ENCODE results near the gene IPO8. TPM values are rescaled to one million over a fixed set of nuclear protein-coding genes. Genes with fewer than 3 reads are reported as not detected.

The IPO8 gene
- total RNA-seq, 4 donors from 2014 or later: 17.0 to 29.2 (median 21.3) TPM

- intact Hi-C loops (cut with DNase I; ENCODE audit: low total_unique reads): no loop called here
- no peak for TF ChIP-seq POLR2A (IDR thresholded peaks at IDR 0.05)
- DNase-seq (ENCODE audit: low spot score in 2 of 2): no peak
- no peak overlapping the region for H3K4me3 ChIP-seq (ENCODE audit: low read depth, poor library complexity, severe bottlenecking)
- WGBS, 2 donors: 85 to 97% methylated on average over 2 of the region's 2 CpGs
These were observed 8.2 kb downstream of the IPO8 start for GRCh38 chr12:30687265-30687986.

GRCh38 chr12:30679241-30679640, 16.4 kb downstream of the IPO8 start:
- WGBS, 2 donors: 78 to 87% methylated on average over 1 of the region's 1 CpG
- DNase-seq (ENCODE audit: low spot score in 2 of 2): no peak
- no peak overlapping the region for H3K4me3 ChIP-seq (ENCODE audit: low read depth, poor library complexity, severe bottlenecking)
- intact Hi-C loops (cut with DNase I; ENCODE audit: low total_unique reads): no loop called here
- TF ChIP-seq CTCF (IDR thresholded peaks at IDR 0.05) (no peak), POLR2A (IDR thresholded peaks at IDR 0.05) (no peak)

GRCh38 chr12:30678221-30678620, 17.4 kb downstream of the IPO8 start:
- DNase-seq (ENCODE audit: low spot score in 2 of 2): no peak
- TF ChIP-seq CTCF (IDR thresholded peaks at IDR 0.05) (no peak), POLR2A (IDR thresholded peaks at IDR 0.05) (no peak)
- intact Hi-C loops (cut with DNase I; ENCODE audit: low total_unique reads): no loop called here
- no peak overlapping the region for H3K4me3 ChIP-seq (ENCODE audit: low read depth, poor library complexity, severe bottlenecking)
- 85 to 88% methylated on average over 1 of the region's 1 CpG for WGBS, 2 donors

GRCh38 chr12:30661210-30661609, 34.5 kb downstream of the IPO8 start:
- no peak for DNase-seq (ENCODE audit: low spot score in 2 of 2)
- 83 to 95% methylated on average over 4 of the region's 4 CpGs for WGBS, 2 donors
- intact Hi-C loops (cut with DNase I; ENCODE audit: low total_unique reads): no loop called here
- no peak for TF ChIP-seq CTCF (IDR thresholded peaks at IDR 0.05)
- no peak for TF ChIP-seq POLR2A (IDR thresholded peaks at IDR 0.05)
- H3K4me3 ChIP-seq (ENCODE audit: low read depth, poor library complexity, severe bottlenecking): no peak overlapping the region

- WGBS, 2 donors: 98 to 100% methylated on average over 1 of the region's 1 CpG
- TF ChIP-seq POLR2A (IDR thresholded peaks at IDR 0.05) (no peak), CTCF (IDR thresholded peaks at IDR 0.05) (no peak)
- H3K4me3 ChIP-seq (ENCODE audit: low read depth, poor library complexity, severe bottlenecking): no peak overlapping the region
- intact Hi-C loops (cut with DNase I; ENCODE audit: low total_unique reads): no loop called here
- DNase-seq (ENCODE audit: low spot score in 2 of 2): no peak
These were observed 43.5 kb downstream of the IPO8 start for GRCh38 chr12:30652034-30652696.

GRCh38 chr12:30646821-30647220, 48.8 kb downstream of the IPO8 start:
- no peak for TF ChIP-seq CTCF (IDR thresholded peaks at IDR 0.05)
- no peak for TF ChIP-seq POLR2A (IDR thresholded peaks at IDR 0.05)
- intact Hi-C loops (cut with DNase I; ENCODE audit: low total_unique reads): no loop called here
- 55 to 69% methylated on average over 4 of the region's 4 CpGs for WGBS, 2 donors
- no peak overlapping the region for H3K4me3 ChIP-seq (ENCODE audit: low read depth, poor library complexity, severe bottlenecking)
- DNase-seq (ENCODE audit: low spot score in 2 of 2): no peak
